Stimulated activated CD4-positive, alpha-beta T cell treated with anti-CD3 and anti-CD28 coated beads, Interleukin-1b, Interleukin-23, amount 100 ng/mL, for 4 hours (primary cell): ENCODE data around the gene CRACDL.
"Not testable (repeated sequence)": the region's sequence is repeated elsewhere in the genome, so short reads cannot be mapped to it uniquely, and the experiment has no call there.

Experiments used
- DNase-seq, 2 donors: peaks; one replicate each; pipeline ENCODE4 v3.0.0-alpha.2; 2020; ENCODE audit warnings: low read depth in 2 of 2

CRACDL gene

DNA sequence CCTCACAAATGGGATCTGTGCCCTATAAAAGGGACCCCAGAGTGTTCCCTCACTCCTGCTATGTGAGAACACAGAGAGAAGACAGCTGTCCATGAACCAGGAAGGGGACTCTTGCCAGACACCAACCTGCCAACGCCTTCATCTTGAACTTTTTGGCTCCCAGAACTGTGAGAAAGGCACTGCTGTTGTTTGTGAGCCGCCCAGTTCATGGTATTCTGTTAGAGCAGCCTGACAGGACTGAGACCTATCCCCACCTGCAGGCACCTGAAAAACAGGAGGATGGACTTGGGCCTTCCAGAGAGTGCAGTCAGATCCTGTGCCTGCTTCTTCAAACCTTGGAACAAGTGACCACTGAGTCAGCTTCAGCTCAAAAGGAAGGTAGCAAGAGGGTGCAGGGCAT is 51.4 kb downstream of the CRACDL start:
- DNase-seq: no peak

DNA sequence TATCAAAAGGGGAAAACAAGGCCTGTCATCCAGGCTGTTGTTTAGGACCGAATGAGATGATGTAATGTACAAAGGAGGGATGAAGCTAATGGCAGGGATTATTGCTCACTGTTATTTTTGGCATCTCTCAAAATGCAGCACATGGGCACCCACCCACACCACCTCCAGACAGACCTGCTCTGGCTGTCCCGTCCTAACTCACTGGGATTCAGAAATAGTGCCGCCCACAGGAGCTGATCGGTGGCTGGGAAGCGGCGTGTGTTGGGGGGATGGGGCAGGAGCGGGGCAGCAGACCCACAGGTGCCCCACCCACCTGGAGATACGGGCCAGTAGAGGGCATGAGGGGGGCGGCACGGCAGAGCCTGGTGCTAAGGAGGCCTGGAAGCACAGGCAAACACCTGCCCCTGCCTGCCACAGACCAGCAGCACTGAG is 52.2 kb downstream of the CRACDL start:
- DNase-seq: no peak

DNA sequence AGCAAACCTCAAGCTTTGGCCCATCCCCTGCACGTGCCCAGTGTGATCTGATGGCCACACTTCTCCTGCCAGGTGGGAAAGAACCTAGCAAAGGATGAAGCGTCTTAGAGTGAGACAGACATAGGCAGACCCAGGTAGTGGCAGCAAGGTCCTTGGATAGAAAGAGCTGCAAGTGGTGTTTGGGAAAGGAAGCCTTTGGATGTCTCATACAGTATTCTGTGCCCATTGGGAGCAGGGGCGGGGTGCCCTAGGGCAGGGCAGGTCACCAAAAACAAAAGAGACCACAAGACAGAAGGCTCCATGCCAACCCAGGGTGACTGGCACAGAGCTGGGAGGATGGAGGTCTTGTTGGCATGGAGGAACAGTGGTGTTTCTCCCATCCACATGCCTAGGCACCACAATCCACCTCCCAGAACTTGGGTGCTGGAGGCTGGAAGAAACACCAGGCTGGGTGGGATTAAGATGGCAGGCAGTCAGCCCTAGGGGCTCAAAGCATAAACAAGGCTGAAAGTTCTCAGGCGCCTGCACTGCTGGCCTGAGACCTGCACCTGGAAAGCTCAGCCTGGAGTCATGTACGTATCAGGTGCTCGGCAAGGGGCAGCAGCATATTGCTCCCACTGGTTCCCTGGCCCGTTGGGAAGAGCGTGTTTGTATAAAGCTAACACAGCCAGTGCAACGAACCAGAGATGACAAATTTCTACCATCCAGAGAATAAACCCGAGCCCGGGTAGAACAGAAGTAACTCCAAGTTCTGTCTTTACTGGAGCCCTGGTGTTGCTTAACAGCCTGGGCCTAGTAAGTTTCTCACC is 52.9 kb downstream of the CRACDL start:
- no peak for DNase-seq

DNA sequence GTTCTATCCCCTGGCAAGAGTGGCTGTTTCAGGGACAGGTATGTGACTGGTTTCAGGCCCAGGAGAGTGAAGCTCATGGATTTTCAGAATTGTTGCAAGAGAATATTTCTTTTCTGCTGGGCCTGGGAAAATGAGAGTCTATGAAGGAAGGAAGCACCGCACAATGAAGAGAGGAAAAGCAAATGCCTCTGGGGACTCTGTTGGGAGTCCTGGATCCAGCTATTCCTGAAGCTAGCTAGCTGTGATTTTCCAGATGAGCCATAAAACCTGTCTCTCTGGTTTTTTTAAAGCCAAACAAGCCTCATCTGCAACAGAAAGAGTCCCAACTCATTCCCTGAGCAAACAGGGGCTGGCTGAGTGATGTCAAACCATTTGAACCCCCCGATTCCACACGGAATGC is 53.7 kb downstream of the CRACDL start:
- DNase-seq: no peak

DNA sequence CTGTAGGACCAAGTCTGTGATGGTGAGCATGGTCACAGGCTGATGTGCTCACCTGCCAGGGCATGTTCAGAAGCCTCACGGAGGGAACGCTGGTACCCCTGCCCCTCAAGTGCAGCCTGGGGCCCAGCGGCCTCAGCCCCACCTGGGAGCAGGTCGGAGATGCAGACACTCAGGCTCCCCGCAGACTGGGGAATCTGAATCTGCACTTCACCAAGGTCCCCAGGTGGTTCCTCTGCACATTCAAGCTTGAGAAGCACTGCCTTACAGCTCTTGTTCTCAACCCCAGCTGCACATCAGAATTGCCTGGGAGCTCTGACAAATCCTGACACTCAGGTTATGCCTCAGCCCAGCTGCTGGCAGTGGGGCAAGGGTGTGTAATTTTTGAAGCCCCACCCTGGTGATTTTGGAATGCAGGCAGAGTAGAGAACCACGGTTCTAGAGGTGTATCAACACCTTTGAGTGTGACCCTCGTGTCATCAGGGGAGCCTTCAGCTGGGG is 54.8 kb downstream of the CRACDL start:
- DNase-seq: no peak

- DNase-seq: no peak
Measured at GRCh38 chr2:98880266-98881152, 55.5 kb downstream of the CRACDL start.

DNA sequence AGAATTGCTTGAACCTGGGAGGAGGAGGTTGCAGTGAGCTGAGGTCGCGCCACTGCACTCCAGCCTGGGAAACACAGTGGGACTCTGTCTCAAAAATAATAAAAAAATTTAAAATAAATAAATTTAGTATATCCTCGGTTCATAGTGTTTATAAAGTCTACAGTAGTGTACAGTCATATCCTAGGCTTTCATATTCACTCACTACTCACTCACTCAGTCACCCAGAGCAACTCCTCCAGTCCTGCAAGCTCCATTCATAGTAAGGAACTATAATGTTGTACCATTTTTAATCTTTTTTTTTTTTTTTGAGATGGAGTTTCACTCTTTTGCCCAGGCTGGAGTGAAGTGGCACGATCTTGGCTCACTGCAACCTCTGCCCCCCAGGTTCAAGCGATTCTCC is 58.4 kb downstream of the CRACDL start:
- DNase-seq: not testable (repeated sequence)

GRCh38 chr2:98876741-98877140 is 59.3 kb downstream of the CRACDL start:
- no peak for DNase-seq

DNA sequence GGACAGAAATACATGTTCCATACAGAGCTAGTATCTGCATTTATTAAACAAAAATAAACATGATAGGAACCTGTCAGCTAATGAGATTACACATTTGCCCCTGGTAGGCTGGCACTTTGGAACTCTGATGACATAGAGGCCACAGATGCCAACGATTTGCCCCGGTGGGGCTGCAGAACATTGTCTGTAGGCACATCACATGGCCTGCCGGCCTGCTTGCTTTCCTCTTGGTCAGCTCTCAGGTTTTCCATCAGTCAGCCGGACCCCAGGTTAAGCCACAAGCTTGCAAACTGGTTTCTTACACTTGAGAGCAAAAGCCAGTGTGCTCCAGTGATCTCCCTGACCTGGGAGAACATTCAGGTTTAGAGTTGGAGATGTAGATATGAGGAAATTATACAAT is 60.3 kb downstream of the CRACDL start:
- no peak for DNase-seq

DNA sequence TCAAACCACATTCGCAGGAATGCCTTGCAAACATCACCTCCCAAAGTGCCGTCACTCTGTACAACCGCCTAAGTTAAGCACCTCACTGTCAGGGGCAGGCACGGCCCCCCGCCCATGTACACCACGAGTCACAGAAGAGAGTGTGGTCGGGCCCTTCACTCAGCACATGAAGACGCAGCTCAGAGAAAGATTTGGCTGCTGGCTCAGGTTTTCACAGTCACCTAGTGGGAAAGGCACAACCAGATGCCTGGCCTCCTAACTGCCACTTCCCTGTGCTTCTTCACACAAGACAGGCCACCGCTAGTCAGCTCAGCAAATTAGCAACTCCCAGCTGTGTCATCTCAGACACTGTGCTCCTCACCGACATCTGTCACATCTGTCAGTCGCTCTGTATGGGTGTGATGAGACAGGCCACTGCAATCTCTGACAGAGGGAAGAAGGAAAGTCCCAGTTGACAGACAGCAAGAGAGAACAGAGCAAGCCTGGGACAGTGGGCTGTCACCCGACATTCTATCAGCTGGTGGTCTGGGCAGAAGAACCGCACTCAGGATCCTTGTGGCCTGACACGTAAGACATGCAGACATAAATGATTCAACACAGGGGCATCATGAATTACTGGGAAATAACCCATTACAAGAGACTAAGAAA is 60.8 kb downstream of the CRACDL start:
- no peak for DNase-seq

DNA sequence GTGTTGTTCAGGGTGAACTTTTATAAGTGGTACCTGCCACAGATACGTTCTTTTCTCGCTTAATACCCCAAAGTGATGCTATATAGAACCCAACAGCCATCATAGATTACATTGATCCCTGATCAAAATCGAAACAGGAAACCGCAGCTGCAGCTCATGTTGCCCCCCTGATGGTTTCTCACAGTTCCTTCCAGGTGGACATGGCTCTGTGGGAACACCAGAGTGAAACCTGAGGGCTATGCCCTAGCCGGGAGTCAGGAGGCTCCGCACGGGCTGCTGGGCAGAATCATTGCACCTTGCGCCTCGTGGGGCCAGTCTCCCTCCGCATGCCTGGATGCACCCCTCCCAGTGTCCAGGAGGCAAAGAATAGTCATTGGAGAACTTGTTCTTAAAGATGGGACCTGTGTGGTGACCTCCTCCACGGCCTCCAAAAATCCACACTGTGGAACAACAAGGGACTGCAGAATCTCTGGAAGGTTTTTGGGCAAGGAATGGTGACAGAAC is 61.8 kb downstream of the CRACDL start:
- no peak for DNase-seq

GRCh38 chr2:98872526-98872925 is 63.5 kb downstream of the CRACDL start:
- no peak for DNase-seq

DNA sequence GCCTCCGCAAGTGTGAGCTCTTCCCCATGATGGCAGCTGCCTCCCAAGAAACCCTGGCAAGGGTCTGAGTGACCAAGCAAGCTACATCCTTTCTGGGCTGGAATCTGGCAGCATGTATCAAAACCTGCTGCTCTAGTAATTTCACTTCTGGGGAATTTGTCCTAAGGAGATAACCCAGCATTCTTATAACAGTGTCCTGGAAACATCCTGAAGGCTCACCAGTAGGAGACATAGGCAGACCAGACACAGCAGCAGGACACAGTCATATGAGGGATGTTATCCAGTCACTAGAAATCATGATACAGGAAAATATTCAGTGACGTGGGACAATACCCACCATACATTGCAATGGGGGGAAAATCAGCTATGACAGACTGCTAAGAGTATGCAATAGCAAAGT is 64.5 kb downstream of the CRACDL start:
- no peak for DNase-seq

DNA sequence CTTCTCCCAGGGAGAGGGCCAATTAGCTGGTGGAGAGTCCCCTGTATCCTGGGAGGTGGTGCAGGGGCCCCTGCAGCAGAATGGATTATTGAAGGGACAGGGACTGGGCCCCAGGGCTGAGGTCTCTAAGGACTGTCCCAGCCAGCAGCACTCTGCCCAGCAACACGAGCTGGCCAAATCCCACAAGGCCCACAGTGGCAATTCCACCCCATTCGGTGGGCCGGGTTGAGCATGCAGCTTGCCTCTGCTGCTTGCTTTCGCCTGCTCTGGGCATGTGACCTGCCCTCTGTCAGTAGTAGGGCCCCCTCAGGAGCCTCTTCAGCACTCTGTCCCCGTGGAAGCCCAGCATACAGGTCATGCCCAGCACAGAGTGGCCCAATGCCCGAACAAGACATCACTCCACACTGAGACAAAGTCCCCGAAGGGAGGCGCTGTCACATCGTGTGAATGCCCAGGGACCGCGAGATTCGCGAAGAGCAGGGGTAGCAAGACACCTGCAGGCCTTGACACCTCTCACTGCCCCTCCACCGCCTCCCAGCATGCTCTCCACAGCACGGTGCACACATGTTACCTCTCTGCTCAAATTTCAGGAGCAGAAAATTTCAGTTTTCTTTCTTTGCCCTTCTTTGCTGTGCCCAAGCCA is 65.4 kb downstream of the CRACDL start:
- DNase-seq: no peak

DNA sequence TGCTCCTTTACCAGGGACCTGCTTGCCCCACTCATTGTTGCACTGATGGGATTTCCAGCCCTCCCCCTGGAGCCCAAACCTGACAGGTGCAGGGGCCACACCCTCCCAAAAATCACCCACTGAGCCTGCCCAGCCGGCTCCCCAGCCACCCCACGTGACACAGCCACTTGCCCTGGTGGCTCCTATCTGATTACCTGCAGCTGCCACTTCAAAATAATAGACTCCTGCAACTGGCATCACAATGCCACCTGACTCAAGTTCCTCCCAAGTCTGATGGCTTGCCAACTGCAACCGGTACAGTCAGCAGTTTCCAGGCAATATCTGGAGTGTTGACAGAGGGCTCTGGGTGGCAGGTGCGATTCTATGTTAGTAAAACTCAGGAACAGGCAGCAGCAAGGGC is 66.2 kb downstream of the CRACDL start:
- no peak for DNase-seq

DNA sequence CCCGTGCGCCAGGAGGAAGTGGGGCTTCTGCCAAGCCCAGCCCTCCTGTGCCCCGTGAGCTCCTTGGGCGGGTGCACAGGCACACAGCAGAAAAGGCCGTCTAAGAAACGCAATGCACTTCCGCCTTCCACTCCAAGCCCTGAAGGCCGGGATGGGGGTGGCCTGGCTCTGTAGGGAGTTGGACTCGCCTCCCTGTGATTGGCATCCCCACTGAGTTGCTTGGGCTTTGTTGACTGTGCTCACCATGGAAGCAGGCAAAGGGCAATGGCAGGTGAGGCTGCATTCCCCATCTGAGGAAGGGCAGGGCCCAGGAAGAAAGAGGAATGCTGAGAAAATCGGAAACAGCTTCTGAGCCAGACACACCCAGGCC is 66.8 kb downstream of the CRACDL start:
- no peak for DNase-seq

GRCh38 chr2:98868548-98869271 is 67.3 kb downstream of the CRACDL start:
- DNase-seq: no peak

DNA sequence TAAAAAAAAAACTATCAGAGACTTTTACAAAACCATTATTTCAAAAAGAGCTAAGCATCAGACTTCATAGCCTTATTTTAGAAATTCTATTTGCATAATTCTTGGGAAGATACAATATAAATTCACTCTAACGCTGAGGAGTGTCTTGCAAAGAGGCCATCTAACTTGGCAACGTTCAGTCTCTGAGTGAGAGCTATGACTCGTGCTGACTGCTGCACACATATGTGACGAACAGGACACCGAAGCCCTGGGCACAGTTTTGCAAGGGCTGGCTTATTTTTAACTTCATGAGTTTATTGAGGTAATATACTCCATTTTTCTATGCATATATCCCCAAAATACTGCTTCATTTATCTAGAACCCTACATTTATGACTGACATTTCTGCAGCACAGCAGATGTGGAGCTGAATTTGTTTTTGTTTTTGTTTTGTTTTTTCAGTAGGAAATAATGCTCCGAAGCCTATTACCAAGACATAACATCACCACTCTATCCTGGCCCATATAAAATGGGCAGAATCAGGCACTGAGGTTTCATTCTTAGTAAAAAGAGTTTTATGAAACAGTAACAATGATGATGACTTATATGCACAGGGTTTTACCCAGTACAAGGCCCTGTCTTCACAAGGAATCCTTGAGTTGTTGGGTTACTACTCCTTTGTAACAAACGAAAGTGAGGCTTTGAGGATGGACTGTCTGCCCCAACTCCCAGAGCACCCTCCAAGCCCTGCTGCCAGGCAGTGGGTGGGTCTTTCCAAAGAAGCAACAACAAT is 68.3 kb downstream of the CRACDL start:
- DNase-seq: no peak

DNA sequence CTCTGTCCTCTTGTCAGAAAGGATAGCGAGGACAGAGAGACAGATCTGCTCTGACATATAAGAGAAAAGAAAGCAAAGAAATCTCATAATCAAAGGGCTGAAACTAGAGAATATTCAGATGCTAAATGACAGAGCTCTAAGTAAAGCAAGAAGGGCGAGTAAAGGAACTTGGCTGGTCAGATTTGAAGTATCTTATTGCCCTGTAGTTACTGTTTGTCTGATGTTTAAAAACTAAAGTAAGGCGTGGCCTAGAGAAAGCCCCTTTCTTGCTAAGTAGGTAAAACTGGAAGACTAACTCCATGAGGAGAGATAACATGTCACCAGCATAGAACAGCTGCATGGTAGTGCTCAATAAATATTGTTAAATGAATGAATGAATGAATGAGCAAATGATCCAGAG is 70.0 kb downstream of the CRACDL start:
- no peak for DNase-seq

GRCh38 chr2:98861601-98862000 is 74.4 kb downstream of the CRACDL start:
- no peak for DNase-seq
